WTC11 (cell line): ENCODE results near the gene GRM7.

ENCODE experiments used
- CREB1 ChIP-seq: sonication (generic); formaldehyde crosslinking; IDR thresholded peaks from 2 replicates; pipeline ENCODE4 v1.8.0; 2023; ENCODE audit warnings: mild to moderate bottlenecking, missing genetic modification reagents
- CTCF ChIP-seq: fragments of 200-600 bp; IDR thresholded peaks from 2 replicates; pipeline ENCODE4 v1.8.0; 2022; ENCODE audit warnings: antibody characterized with exemption
- TEAD4 ChIP-seq: sonication (generic); formaldehyde crosslinking; IDR thresholded peaks from 2 replicates; pipeline ENCODE4 v1.8.0; 2022; ENCODE audit warnings: mild to moderate bottlenecking, missing genetic modification reagents
- ZNF121 ChIP-seq: sonication (generic); formaldehyde crosslinking; IDR thresholded peaks from 2 replicates; pipeline ENCODE4 v1.8.0; 2023; ENCODE audit warnings: missing genetic modification reagents
- ZNF263 ChIP-seq: sonication (generic); formaldehyde crosslinking; IDR thresholded peaks from 2 replicates; pipeline ENCODE4 v1.8.1; 2022; ENCODE audit warnings: low read depth, mild to moderate bottlenecking, moderate library complexity, missing genetic modification reagents
- ZNF512 ChIP-seq: sonication (generic); formaldehyde crosslinking; IDR thresholded peaks from 2 replicates; pipeline ENCODE4 v1.8.1; 2022; ENCODE audit warnings: missing genetic modification reagents, borderline replicate concordance

GRCh38 chr3:7512048-7512447 is 651.1 kb downstream of the GRM7 start:
- TF ChIP-seq ZNF512 (no peak), CTCF (no peak), TEAD4 (CRISPR knock-in tag) (no peak), ZNF121 (no peak), CREB1 (no peak), ZNF263 (no peak)
